HG02870 (cell line): ENCODE data around the gene GAP43.

ENCODE experiments used
- ATAC-seq: cut with Tn5 transposase; IDR thresholded peaks from one replicate; pipeline ENCODE4 v1.9.1; 2021; ENCODE audit warnings: mild to moderate bottlenecking, moderate library complexity; ENCODE audit not compliant: unreplicated experiment

Gene GAP43

DNA sequence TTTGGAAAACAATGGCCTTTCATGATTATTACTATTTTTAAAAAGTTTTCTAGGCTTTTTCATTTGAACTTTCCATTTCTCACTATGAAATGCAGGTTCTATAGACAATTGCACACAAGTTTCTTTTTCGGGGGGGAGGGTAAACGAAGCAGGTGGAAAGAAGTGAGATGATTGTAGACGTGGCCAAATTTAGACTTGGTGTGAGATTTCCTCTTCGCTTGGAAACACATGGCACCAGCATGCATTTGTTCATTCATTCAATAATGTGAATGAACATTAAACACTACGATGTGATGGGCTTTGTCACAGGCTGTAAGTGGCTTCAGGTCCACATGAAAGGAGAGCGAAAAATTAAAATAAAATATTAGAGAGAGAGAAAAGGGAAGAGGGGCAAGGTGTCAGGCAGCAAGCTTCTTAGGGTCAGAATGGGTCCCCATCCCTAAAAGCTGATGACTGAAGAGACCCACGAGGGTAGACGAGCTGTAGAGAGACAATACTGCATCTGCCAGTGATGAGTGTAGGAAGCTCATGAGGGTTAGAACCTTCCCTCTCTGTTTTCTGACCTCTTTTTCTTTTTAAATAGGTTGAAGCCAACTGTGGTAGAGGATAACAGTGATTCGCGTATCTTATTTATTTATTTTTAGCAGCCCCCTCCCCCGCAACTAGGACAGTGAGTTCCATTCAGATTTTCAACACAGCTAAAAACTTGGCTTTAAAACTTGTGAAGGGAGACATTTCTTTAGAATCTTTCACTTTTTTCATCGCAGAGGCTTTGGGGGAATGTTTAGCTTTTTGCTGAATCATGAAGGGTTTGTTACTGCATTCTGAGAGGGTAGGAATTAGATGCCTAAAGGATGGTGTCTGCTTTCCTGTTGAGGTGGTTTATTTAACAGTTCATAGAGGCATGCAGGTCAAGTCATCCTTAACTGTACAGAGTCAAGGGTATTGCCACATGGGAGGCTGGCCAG is 36.2 kb downstream of the GAP43 start:
- ATAC-seq: peak; percentile 14

GRCh38 chr3:115660646-115661337 is 37.5 kb downstream of the GAP43 start:
- no peak for ATAC-seq

GRCh38 chr3:115662356-115662755 is 39.0 kb downstream of the GAP43 start:
- ATAC-seq: no peak

DNA sequence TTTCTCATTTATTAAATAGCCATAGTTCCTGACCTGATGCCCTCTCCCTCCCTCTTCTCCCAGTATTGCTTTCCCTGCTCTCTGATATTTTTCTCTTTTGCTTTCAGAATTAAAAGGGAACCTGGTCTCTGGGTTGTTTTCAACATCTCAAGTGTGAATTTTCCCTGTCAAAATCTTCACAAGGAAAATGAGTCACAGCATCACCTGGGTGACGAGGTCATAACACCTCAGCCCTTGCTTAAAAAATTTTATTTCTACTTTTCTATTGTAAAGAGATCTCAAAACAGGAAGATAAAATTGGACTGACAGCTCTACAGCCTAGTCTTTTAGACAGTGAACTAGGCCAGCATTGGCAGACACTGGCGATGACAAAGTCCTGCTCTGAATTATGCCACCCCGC is 40.1 kb downstream of the GAP43 start:
- ATAC-seq: no peak

DNA sequence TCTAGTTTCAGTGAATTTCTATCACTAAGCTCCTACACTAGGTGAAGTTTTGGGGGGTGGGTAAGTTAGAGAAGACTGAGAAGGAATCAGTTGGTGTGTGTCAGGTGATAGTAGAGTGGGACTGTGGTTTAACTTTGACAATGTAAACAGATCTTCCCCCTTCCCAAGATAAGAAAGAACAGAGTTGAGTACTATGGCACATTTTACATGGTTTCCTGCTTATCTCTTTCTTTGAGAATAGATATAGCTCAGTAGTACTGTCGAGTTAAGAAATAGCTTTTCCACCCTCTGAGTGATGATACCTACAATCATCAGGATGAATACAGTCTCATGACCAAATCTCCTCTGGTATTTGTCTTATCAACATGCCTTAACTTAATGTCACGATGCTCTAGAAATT is 42.8 kb downstream of the GAP43 start:
- ATAC-seq: no peak

DNA sequence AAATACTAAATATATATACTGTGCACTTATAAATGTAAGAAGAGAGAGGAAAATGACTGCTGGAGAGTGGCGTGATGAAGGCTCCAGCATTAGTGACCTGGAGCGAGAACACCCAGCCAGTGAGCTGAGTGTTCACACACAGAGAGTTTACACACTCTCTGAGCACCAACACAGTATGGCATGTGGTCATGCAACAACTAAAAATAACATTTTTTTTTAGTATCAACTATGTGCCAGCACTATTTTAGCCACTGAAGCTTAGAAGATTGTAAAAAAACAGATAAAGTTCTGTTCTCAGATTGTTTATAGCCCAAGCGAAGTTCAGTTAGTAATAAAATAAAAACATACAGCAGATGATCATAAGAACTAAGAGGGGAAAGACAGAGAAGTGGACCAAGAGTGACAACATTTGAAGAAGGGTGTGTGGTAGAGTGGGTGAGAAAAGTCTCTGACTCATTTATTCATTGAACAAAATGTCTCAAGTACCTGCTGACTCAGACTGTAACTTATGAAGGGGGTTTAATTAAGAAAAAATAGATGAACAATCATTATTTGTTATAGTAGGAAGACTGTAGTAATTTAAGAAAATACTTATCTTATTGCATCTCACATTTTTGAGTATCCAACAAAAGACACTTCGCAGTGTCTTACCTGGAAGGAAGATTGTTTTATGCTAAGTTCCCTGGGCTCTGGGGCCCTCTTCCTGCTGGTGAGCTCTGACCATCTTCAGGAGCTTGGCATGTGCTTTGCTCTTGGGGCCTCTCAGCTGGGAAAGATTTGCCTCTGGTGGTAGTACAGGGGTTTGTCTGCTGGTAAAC is 43.8 kb downstream of the GAP43 start:
- peak; percentile 63 for ATAC-seq

GRCh38 chr3:115667738-115668065 is 44.4 kb downstream of the GAP43 start:
- peak; percentile 39 for ATAC-seq

- no peak for ATAC-seq
Observed at GRCh38 chr3:115670911-115671310, 47.6 kb downstream of the GAP43 start.

DNA sequence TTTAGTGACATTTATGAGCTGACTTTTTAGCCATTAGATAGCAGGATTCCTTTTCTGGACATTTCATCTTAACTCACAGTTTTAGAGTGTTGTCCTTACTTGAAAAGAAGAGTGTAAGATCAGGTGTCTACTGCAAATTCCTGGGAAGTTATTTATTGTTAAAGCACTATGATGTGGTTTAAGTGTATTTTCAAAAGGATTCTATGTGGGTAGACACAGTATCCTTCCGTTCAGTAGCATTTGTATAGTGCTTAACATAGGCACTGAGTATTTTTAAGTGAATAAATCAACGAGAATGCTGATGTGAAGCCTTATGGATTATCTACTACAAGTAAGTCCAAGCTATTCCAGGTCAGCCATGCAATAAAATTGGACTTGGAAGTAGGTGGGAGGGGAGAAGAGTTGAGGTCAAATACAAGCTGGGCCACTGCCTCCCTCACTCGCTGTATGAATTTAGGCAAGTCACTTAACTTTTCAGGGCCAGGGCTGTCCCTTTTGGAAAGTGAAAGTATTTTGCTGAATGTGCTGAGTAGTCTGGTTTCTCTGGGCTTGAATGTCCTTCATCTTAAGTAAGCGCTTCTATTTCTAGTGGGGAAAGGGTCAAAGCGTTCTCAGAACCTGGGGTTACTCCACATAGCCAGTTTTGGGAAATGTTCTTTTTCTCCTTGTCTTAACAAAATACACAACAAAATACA is 48.6 kb downstream of the GAP43 start:
- no peak for ATAC-seq

- no peak for ATAC-seq
Observed at GRCh38 chr3:115673881-115674280, 50.6 kb downstream of the GAP43 start.

DNA sequence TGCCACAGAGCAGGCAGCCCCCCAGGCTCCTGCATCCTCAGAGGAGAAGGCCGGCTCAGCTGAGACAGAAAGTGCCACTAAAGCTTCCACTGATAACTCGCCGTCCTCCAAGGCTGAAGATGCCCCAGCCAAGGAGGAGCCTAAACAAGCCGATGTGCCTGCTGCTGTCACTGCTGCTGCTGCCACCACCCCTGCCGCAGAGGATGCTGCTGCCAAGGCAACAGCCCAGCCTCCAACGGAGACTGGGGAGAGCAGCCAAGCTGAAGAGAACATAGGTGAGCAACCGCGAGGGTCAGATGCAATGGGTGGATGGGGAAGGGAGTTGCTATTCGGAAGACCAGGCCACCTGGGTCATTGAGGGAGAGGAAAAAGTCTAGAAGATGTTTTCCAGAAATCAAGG is 53.0 kb downstream of the GAP43 start:
- no peak for ATAC-seq

- ATAC-seq: no peak
Observed at GRCh38 chr3:115680803-115681345, 57.6 kb downstream of the GAP43 start.

- no peak for ATAC-seq
Observed at GRCh38 chr3:115681736-115682135, 58.4 kb downstream of the GAP43 start.

DNA sequence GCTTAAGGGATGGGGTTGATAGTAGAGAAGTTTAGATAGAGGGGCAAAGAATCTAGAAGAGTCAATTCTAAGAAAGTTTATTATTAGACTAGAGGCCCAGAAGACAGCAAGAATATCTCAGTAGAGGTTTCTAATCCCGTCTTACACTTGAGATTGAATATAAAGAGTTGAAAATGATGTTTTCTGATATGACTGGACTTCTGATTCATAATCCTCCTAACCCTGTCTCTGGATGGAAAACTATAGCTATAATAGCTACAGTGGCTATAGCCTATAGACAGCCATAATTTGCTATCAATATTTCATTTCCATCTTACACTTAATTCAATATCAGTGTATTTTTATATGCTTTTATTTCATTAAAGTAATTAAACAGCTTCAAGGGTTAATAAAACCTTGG is 60.0 kb downstream of the GAP43 start:
- ATAC-seq: no peak

GRCh38 chr3:115683773-115684172 is 60.5 kb downstream of the GAP43 start:
- no peak for ATAC-seq

- ATAC-seq: peak; percentile 86
Observed at GRCh38 chr3:115685097-115685496, 61.8 kb downstream of the GAP43 start.

- ATAC-seq: no peak
Observed at GRCh38 chr3:115687721-115688120, 64.4 kb downstream of the GAP43 start.

DNA sequence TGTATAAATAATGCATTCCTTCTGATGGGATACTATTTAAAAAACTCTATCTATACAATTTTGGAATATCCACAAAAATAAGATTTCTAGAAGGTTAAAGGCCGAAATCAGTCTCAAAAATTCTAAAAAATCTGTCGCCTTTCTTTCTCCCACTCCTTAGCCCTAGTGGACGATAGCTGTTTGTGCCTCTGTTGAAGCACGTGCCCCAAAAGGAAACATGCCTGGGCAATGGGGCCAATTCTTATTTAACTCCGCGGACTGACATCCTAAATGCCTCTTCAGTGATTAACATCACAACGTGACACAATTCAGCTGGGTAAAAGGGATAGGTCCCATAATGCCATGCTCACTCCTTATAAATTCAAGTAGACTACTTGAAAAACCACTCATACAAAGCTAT is 65.1 kb downstream of the GAP43 start:
- no peak for ATAC-seq

- no peak for ATAC-seq
Observed at GRCh38 chr3:115689928-115690327, 66.6 kb downstream of the GAP43 start.

DNA sequence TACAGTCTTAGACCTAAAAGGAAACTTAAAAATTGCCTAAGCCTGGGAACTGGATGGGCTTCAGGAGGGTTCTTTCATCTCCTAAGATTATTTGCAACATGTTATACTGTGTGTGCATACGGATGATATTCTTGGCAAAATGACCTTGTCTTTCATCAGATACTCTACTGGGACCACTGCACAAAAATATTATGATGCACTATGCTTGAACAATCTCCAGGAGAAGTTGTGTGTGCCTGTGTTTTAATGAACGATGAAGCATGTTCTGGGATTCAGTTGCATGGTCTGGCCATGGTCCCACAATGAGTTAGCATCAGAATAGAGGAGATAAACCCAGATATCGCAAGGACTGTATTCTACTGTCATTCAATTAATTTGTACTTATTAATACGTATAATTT is 68.7 kb downstream of the GAP43 start:
- no peak for ATAC-seq
